IPS-15b (cell line): Measurements from ENCODE around the gene QSOX1.

Experiments used
- H3K27me3 ChIP-seq: one replicate; pipeline ENCODE4 v1.6.1; 2013; ENCODE audit warnings: low read length; ENCODE audit not compliant: control insufficient read depth, insufficient read depth
- H3K36me3 ChIP-seq: one replicate; pipeline ENCODE4 v1.6.1; 2013; ENCODE audit warnings: low read length; ENCODE audit not compliant: control insufficient read depth, insufficient read depth
- H3K4me1 ChIP-seq: one replicate; pipeline ENCODE4 v1.6.1; 2013; ENCODE audit warnings: mild to moderate bottlenecking, low read length; ENCODE audit not compliant: control insufficient read depth, insufficient read depth
- H3K4me3 ChIP-seq: one replicate; pipeline ENCODE4 v1.5.1; 2013; ENCODE audit warnings: low read depth, low read length
- H3K9ac ChIP-seq: one replicate; pipeline ENCODE4 v1.6.1; 2013; ENCODE audit warnings: low read depth, mild to moderate bottlenecking, low read length
- H3K9me3 ChIP-seq: one replicate; pipeline ENCODE4 v1.6.1; 2013; ENCODE audit warnings: mild to moderate bottlenecking, low read length; ENCODE audit not compliant: control insufficient read depth, insufficient read depth

QSOX1 gene

GRCh38 chr1:180175291-180175690 is 20.6 kb downstream of the QSOX1 start:
- Histone ChIP-seq H3K4me3 (no peak overlapping the region), H3K9me3 (no peaks in the 10 kb centered on the region), H3K36me3 (no peaks in the 10 kb centered on the region), H3K4me1 (no peaks in the 10 kb centered on the region), H3K27me3 (no peaks in the 10 kb centered on the region), H3K9ac (no peak overlapping the region)

GRCh38 chr1:180175806-180176205 is 21.1 kb downstream of the QSOX1 start:
- Histone ChIP-seq H3K27me3 (no peaks in the 10 kb centered on the region), H3K4me1 (no peaks in the 10 kb centered on the region), H3K36me3 (no peaks in the 10 kb centered on the region), H3K9me3 (no peaks in the 10 kb centered on the region), H3K9ac (no peak overlapping the region), H3K4me3 (no peak overlapping the region)

DNA sequence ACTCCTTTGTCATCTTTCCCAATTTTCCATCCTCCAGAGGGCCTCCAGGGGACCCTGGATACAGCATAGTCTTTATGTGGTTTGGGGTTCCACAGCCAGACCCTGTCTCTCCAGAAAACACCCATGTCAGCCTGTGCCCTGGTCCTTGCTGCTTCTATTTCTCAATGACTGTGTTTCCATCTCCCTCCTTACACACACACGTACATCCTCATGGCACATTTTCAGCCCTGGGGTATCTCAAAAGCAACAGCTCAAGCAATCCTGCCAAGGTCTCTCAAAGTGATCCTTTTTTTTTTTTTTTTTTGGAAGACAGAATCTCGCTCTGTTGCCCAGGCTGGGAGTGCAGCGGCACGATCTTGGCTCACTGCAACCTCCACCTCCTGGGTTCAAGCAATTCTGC is 22.3 kb downstream of the QSOX1 start:
- Histone ChIP-seq H3K4me1 (no peaks in the 10 kb centered on the region), H3K36me3 (no peaks in the 10 kb centered on the region)

GRCh38 chr1:180177931-180178330 is 23.3 kb downstream of the QSOX1 start:
- H3K36me3 ChIP-seq, result no peaks in the 10 kb centered on the region
- H3K27me3 ChIP-seq, result no peaks in the 10 kb centered on the region
- no peaks in the 10 kb centered on the region for H3K4me1 ChIP-seq
- H3K9ac ChIP-seq, result no peak overlapping the region
- H3K9me3 ChIP-seq, result no peaks in the 10 kb centered on the region
- no peak overlapping the region for H3K4me3 ChIP-seq

More for the DNA sequence above, 22.3 kb downstream of the QSOX1 start:
- no peak overlapping the region for H3K4me3 ChIP-seq
- no peaks in the 10 kb centered on the region for H3K27me3 ChIP-seq
- H3K9ac ChIP-seq, result no peak overlapping the region
- no peaks in the 10 kb centered on the region for H3K9me3 ChIP-seq

GRCh38 chr1:180178511-180179161 is 24.0 kb downstream of the QSOX1 start:
- no peaks in the 10 kb centered on the region for H3K4me1 ChIP-seq
- H3K9me3 ChIP-seq, result no peaks in the 10 kb centered on the region
- H3K4me3 ChIP-seq, result no peak overlapping the region
- H3K36me3 ChIP-seq, result peaks cover 2% of the 10 kb centered on the region
- H3K9ac ChIP-seq, result no peak overlapping the region
- no peaks in the 10 kb centered on the region for H3K27me3 ChIP-seq

- no peaks in the 10 kb centered on the region for H3K9me3 ChIP-seq
- no peaks in the 10 kb centered on the region for H3K27me3 ChIP-seq
- peaks cover 5% of the 10 kb centered on the region for H3K36me3 ChIP-seq
Measured at GRCh38 chr1:180179162-180179957, 24.7 kb downstream of the QSOX1 start.

DNA sequence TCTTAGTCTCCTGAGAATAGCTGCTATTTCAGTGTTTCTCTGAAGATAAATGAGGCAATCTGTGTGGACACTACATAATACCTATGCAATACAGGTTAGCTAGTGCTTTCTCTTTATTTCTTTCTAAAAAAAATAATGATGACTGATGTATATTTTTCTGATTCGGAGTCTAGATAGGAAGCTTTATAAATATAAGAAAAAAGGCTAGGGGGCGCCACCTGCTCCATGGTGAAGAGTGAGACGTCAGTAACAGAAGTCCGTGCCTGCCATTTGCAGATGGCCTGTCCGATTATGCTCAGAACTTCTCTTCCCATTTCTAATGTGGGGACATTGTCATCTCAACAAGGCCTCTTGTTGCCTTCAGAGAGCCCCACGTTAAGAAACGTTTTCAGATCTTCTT is 26.4 kb downstream of the QSOX1 start:
- Histone ChIP-seq H3K36me3 (peaks cover 5% of the 10 kb centered on the region), H3K9me3 (no peaks in the 10 kb centered on the region), H3K27me3 (no peaks in the 10 kb centered on the region), H3K4me3 (no peak overlapping the region), H3K4me1 (no peaks in the 10 kb centered on the region), H3K9ac (no peak overlapping the region)

More at GRCh38 chr1:180179162-180179957, 24.7 kb downstream of the QSOX1 start:
- Histone ChIP-seq H3K4me1 (no peaks in the 10 kb centered on the region), H3K9ac (no peak overlapping the region), H3K4me3 (no peak overlapping the region)

DNA sequence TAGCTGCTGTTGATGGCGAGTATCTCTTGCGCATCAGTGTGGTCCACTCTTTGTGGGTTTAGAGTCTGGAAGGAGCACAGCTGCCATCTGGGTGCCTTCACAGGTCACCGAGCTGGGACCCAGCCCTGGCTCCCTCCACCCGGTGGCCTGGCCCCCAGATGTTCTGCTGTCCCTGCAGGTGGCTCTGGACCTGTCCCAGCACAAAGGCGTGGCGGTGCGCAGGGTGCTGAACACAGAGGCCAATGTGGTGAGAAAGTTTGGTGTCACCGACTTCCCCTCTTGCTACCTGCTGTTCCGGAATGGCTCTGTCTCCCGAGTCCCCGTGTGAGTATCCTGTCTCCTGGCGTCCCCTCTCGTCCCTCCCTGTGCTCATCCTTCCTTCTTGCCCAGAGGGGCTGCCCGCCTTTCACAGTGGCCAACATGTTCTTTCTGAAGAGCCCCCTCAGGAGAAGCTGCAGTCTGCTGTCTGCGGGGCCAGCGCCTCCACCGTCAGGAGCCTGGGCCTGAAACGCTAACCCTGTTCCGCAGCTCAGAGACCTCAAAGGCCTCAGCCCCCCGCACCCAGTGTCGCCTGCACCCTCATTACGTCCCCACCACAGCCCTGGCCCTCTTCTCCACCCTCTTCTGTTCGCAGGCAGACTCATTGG is 27.4 kb downstream of the QSOX1 start:
- peaks cover 5% of the 10 kb centered on the region for H3K36me3 ChIP-seq
- H3K9ac ChIP-seq, result no peak overlapping the region
- no peaks in the 10 kb centered on the region for H3K27me3 ChIP-seq
- no peaks in the 10 kb centered on the region for H3K4me1 ChIP-seq
- H3K9me3 ChIP-seq, result no peaks in the 10 kb centered on the region
- H3K4me3 ChIP-seq, result no peak overlapping the region

GRCh38 chr1:180182643-180183311 is 28.1 kb downstream of the QSOX1 start:
- no peak overlapping the region for H3K9ac ChIP-seq
- no peak overlapping the region for H3K4me3 ChIP-seq
- no peaks in the 10 kb centered on the region for H3K9me3 ChIP-seq
- H3K36me3 ChIP-seq, result peaks cover 5% of the 10 kb centered on the region
- no peaks in the 10 kb centered on the region for H3K27me3 ChIP-seq
- no peaks in the 10 kb centered on the region for H3K4me1 ChIP-seq

GRCh38 chr1:180183426-180183825 is 28.8 kb downstream of the QSOX1 start:
- Histone ChIP-seq H3K27me3 (no peaks in the 10 kb centered on the region), H3K9me3 (no peaks in the 10 kb centered on the region), H3K36me3 (peaks cover 5% of the 10 kb centered on the region), H3K4me3 (no peak overlapping the region), H3K4me1 (no peaks in the 10 kb centered on the region), H3K9ac (no peak overlapping the region)

- no peaks in the 10 kb centered on the region for H3K9me3 ChIP-seq
- peaks cover 5% of the 10 kb centered on the region for H3K36me3 ChIP-seq
Measured at GRCh38 chr1:180184041-180184440, 29.4 kb downstream of the QSOX1 start.

More at GRCh38 chr1:180184041-180184440, 29.4 kb downstream of the QSOX1 start:
- Histone ChIP-seq H3K4me3 (no peak overlapping the region), H3K4me1 (no peaks in the 10 kb centered on the region), H3K27me3 (no peaks in the 10 kb centered on the region), H3K9ac (no peak overlapping the region)
